ENCODE measurements around the gene TFF3. TPM values are rescaled to one million over a fixed set of nuclear protein-coding genes. Genes with fewer than 3 reads are reported as not detected.

The TFF3 gene
- total RNA-seq, 1 experiment from 2014 or later = 2.6 TPM

- no peak for DNase-seq (ENCODE audit: low read depth)
These were observed 48.1 kb downstream of the TFF3 start for GRCh38 chr21:42266971-42267556.

GRCh38 chr21:42265231-42265812 is 49.9 kb downstream of the TFF3 start:
- DNase-seq (ENCODE audit: low read depth) = no peak

GRCh38 chr21:42264245-42265195 is 50.7 kb downstream of the TFF3 start:
- DNase-seq (ENCODE audit: low read depth) = no peak

- no peak for DNase-seq (ENCODE audit: low read depth)
These were observed 51.5 kb downstream of the TFF3 start for GRCh38 chr21:42263591-42264131.

- DNase-seq (ENCODE audit: low read depth) = peak; percentile 3
These were observed 52.4 kb downstream of the TFF3 start for GRCh38 chr21:42262831-42263231.

- DNase-seq (ENCODE audit: low read depth) = no peak
These were observed 53.4 kb downstream of the TFF3 start for GRCh38 chr21:42261829-42262200.

Other genes with a start within 250 kb of the TFF3 start
- not detected in 2 replicates for gene UMODL1, start 244.1 kb downstream of the TFF3 start, total RNA-seq (2014; rRNA removed; shearing (Covaris generic))
- gene ABCG1, start 96.3 kb downstream of the TFF3 start, total RNA-seq (2014; rRNA removed; shearing (Covaris generic)) = not detected in 2 replicates
- not detected in 2 replicates for gene TFF2, start 35.6 kb upstream of the TFF3 start, total RNA-seq (2014; rRNA removed; shearing (Covaris generic))
- gene TFF1, start 51.1 kb upstream of the TFF3 start, total RNA-seq (2014; rRNA removed; shearing (Covaris generic)) = not detected in 2 replicates
- not detected in 2 replicates for gene TMPRSS3, start 80.6 kb upstream of the TFF3 start, total RNA-seq (2014; rRNA removed; shearing (Covaris generic))
- not detected in 2 replicates for gene UBASH3A, start 88.5 kb upstream of the TFF3 start, total RNA-seq (2014; rRNA removed; shearing (Covaris generic))
- 0.12 TPM in 1 of 2 replicates, not detected in the other for gene RSPH1, start 180.8 kb upstream of the TFF3 start, total RNA-seq (2014; rRNA removed; shearing (Covaris generic))
- 0.24 TPM in 1 of 2 replicates, not detected in the other for gene SLC37A1, start 198.4 kb upstream of the TFF3 start, total RNA-seq (2014; rRNA removed; shearing (Covaris generic))